Thyroid gland (tissue), 4 donors: ENCODE measurements around the gene DENND5B.

Source experiments
- CTCF ChIP-seq, 6 experiments: fragments of 200-600 bp in 3 of 6; fragments of 450-650 bp in 3 of 6; sonication (generic) in 3 of 6; IDR thresholded peaks; one replicate each; pipeline ENCODE4 v1.5.1; 2016 to 2019; ENCODE audit warnings: antibody characterized with exemption in 6 of 6, mild to moderate bottlenecking in 2 of 6, inconsistent platforms in 1 of 6, moderate library complexity in 1 of 6
- POLR2A ChIP-seq, 2 donors: fragments of 450-650 bp; IDR thresholded peaks; one replicate each; pipeline ENCODE4 v1.6.1; 2017; ENCODE audit warnings: antibody characterized with exemption in 2 of 2, mild to moderate bottlenecking in 2 of 2, moderate library complexity in 1 of 2

DNA sequence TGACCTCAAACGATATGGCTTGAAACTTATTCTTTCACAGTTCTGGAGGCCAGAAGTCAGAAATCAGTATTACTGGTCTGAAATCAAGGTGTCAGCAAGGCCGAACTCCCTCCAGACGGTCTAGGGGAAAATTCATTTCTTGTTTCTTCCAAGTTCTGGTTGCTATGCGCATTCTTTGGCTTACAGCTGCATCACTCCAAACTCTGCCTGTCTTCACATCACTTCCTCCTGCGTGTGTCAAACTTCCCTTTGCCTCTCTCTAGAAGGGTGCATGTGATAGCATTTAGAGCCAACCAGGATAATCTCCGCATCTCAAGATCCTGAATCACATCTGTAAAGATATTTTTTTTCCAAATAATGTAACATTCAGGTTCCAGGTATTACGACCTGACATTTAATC, 62.8 kb downstream of the DENND5B start:
- TF ChIP-seq CTCF (IDR thresholded peaks at IDR 0.05) (no peak), POLR2A (IDR thresholded peaks at IDR 0.05) (no peak)
